GM12872 (cell line): ENCODE results near the gene PCDHGA2.

Source experiments
- TF ChIP-seq, protein P1 (sequence below): IDR thresholded peaks from 3 replicates; pipeline ENCODE4 v1.5.1; 2011; ENCODE audit warnings: low read depth, mild to moderate bottlenecking, low read length, moderate library complexity; ENCODE audit not compliant: insufficient read depth

PCDHGA2 gene

GRCh38 chr5:141369994-141370848 lies 31.7 kb downstream of the PCDHGA2 start, which contains the start of gene PCDHGB3:
Gene PCDHGB3, plus strand, starts transcription at chr5:141370242. Its CDS starts 153 bp downstream, at chr5:141370395.
- TF ChIP-seq, protein P1, sequence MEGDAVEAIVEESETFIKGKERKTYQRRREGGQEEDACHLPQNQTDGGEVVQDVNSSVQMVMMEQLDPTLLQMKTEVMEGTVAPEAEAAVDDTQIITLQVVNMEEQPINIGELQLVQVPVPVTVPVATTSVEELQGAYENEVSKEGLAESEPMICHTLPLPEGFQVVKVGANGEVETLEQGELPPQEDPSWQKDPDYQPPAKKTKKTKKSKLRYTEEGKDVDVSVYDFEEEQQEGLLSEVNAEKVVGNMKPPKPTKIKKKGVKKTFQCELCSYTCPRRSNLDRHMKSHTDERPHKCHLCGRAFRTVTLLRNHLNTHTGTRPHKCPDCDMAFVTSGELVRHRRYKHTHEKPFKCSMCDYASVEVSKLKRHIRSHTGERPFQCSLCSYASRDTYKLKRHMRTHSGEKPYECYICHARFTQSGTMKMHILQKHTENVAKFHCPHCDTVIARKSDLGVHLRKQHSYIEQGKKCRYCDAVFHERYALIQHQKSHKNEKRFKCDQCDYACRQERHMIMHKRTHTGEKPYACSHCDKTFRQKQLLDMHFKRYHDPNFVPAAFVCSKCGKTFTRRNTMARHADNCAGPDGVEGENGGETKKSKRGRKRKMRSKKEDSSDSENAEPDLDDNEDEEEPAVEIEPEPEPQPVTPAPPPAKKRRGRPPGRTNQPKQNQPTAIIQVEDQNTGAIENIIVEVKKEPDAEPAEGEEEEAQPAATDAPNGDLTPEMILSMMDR: peak; percentile 72

GRCh38 chr5:141371572-141372475 lies 33.3 kb downstream of the PCDHGA2 start:
- TF ChIP-seq, protein P1: no peak

DNA sequence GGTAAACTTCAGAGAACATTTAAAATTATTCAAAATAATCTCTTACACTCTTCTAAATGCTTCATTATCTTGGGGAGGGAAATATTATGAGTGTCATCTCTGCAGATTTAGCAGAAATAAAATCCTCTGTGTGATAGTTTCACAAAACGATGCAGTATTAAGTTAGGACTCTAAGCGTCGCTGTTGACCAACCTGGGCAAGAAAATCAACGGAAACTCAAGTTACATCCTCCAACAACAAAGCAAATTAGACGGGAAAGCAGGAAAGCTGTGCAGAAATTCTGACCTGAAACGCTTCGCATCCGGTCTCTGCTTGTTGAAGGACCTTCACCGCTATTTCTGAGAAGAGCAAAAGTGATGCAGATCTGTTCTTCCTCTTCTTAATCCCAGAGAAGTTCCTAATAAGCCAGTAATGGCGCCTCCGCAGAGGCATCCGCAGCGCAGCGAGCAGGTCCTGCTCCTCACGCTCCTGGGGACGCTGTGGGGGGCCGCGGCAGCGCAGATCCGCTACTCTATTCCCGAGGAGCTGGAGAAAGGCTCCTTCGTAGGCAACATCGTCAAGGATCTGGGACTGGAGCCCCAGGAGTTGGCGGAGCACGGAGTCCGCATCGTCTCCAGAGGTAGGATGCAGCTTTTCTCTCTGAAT lies 35.2 kb downstream of the PCDHGA2 start, which contains the start of gene PCDHGA6:
TSS of gene PCDHGA6 (plus strand) at position 219 of the 645 bp plus-strand sequence. CDS start at position 412, 193 bp downstream.
- TF ChIP-seq, protein P1: peak; percentile 45; the same call in 1 of the 3 replicates

GRCh38 chr5:141374627-141375026 lies 36.1 kb downstream of the PCDHGA2 start:
- TF ChIP-seq, protein P1: no peak

DNA sequence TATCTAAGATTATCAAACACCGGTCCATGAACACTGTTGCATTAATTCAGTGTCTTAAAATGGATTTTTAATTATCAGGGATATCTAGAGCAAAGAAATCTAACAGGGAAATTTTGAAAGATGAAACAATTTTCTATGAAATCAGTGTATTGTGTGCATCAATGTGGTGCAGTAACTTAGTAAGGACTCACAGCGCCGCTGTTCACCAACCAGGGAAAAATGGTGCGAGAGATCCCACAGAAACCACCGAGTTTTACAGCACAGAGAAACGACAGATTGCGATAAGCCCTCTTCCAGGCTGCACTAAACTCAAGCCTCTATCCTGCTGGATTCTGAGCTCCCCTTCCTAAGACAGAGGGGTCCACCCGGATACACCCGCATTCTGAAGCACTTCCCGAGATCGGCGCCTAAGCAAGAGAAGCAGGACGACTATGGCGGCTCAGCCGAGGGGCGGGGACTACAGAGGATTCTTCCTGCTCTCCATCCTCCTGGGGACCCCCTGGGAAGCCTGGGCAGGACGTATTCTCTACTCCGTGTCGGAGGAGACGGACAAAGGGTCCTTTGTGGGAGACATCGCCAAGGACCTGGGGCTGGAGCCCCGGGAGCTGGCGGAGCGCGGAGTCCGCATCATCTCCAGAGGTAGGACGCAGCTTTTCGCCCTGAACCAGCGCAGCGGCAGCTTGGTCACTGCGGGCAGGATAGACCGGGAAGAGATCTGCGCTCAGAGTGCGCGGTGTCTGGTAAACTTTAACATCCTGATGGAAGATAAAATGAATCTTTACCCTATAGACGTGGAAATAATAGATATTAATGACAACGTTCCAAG lies 44.1 kb downstream of the PCDHGA2 start, which contains the start of gene PCDHGA7:
TSS of gene PCDHGA7 (plus strand) at position 274 of the 826 bp plus-strand sequence. CDS start at position 432, 158 bp downstream.
- TF ChIP-seq, protein P1: 0 out of 3 replicates have a peak, but pooled peaks have one; percentile 1

- TF ChIP-seq, protein P1: no peak
Measured at GRCh38 chr5:141383345-141383744, 44.8 kb downstream of the PCDHGA2 start.
